ENCODE results near the gene MYO3A. TPM values are rescaled to one million over a fixed set of nuclear protein-coding genes. Genes with fewer than 3 reads are reported as not detected.

Gene MYO3A
- total and polyA plus RNA-seq, 2 donors (not counting 3 experiments of a cell fraction or from before 2014, with no cell fraction given) = not detected

- H3K4me3 ChIP-seq (replicated peaks in 1 of 3; ENCODE audit: insufficient read depth in 1 of 3, low read depth in 1 of 3, low read length in 3 of 3) = no peak overlapping the region
- no TSS peak for BruUV-seq (replicated peaks)
- H4K20me1 ChIP-seq (replicated peaks; ENCODE audit: control insufficient read depth, extremely low read depth, insufficient read depth, low read length) = no peaks in the 10 kb centered on the region
- no peaks in the 10 kb centered on the region for H3K9me1 ChIP-seq (replicated peaks; ENCODE audit: control insufficient read depth, extremely low read depth, insufficient read depth, low read length)
- H3K27me3 ChIP-seq (ENCODE audit: control insufficient read depth in 2 of 2, insufficient read depth in 2 of 2, low read length in 2 of 2) = no peaks in the 10 kb centered on the region
- no peak overlapping the region for H3K4me2 ChIP-seq (ENCODE audit: insufficient read depth, low read length)
- intact Hi-C loops (cut with micrococcal nuclease) = no loop called here
- dilution Hi-C loops (cut with MboI; ENCODE audit: extremely low pct_ligation_motif_present, low sequenced_read_pairs) = no loop called here
- H3K27ac ChIP-seq (ENCODE audit: insufficient read depth, low read depth, low read length) = no peak overlapping the region
- POLR2A ChIA-PET = no interaction called here
- H3K4me1 ChIP-seq (ENCODE audit: control insufficient read depth, extremely low read depth, insufficient read depth, low read length) = no peaks in the 10 kb centered on the region
- TF ChIP-seq CTCF (IDR thresholded peaks at IDR 0.05; ENCODE audit: extremely low read depth in 1 of 2, insufficient read depth in 1 of 2, low read depth in 1 of 2, low read length in 2 of 2) = no peak
- TF ChIP-seq POLR2AphosphoS5 (IDR thresholded peaks at IDR 0.05; ENCODE audit: insufficient read depth, low read depth, low read length) = no peak
- no peak for TF ChIP-seq JUN (IDR thresholded peaks at IDR 0.05; ENCODE audit: borderline replicate concordance, insufficient read depth, insufficient read length, low read depth)
- TF ChIP-seq MYC (IDR thresholded peaks at IDR 0.05; ENCODE audit: low read depth, low read length) = no peak
- TF ChIP-seq FOS (IDR thresholded peaks at IDR 0.05; ENCODE audit: borderline replicate concordance, insufficient read depth, low read length) = no peak
- TF ChIP-seq POLR2A (IDR thresholded peaks at IDR 0.05; ENCODE audit: low read depth, low read length) = no peak
- TF ChIP-seq GATA2 (IDR thresholded peaks at IDR 0.05; ENCODE audit: insufficient read depth, insufficient read length, low read depth, low read length) = no peak
- TF ChIP-seq MAX (IDR thresholded peaks at IDR 0.05; ENCODE audit: insufficient read depth, insufficient read length) = no peak
- TF ChIP-seq EZH2 (IDR thresholded peaks at IDR 0.05; ENCODE audit: borderline replicate concordance, low read depth, low read length, severe bottlenecking) = no peak
- CTCF ChIA-PET = no interaction called here
- no peaks in the 10 kb centered on the region for H3K9me3 ChIP-seq (replicated peaks; ENCODE audit: control insufficient read depth, insufficient read depth, low read length)
- FAIRE-seq = no peak
- no peaks in the 10 kb centered on the region for H3K36me3 ChIP-seq (ENCODE audit: control insufficient read depth in 2 of 2, extremely low read depth in 1 of 2, insufficient read depth in 2 of 2, low read length in 2 of 2)
- no peak for DNase-seq (ENCODE audit: low read depth, low spot score)
- H3K79me2 ChIP-seq (ENCODE audit: control insufficient read depth, insufficient read depth, low read length) = no peaks in the 10 kb centered on the region
- H3K9ac ChIP-seq (replicated peaks; ENCODE audit: extremely low read depth, insufficient read depth, low read length) = no peak overlapping the region
- no peak overlapping the region for H2AFZ ChIP-seq (ENCODE audit: low read depth, low read length)
These were observed 54.6 kb downstream of the MYO3A start for GRCh38 chr10:25988583-25988982.

Measured in endothelial cell of umbilical vein (primary cell).